Body of pancreas (tissue), 4 donors: ENCODE results near the gene TNFAIP8L3. TPM values are rescaled to one million over a fixed set of nuclear protein-coding genes. Genes with fewer than 3 reads are reported as not detected.

ENCODE experiments used
- ATAC-seq: fragments of 150-250 bp; one replicate; pipeline ENCODE4 v1.9.1; 2016
- DNase-seq, 4 donors: peaks; one replicate each; pipeline ENCODE4 v3.0.0-alpha.2; 2019
- H3K27ac ChIP-seq, 4 donors: fragments of 200-600 bp; sonication (generic); 1 replicate in 3 of 4; 2 replicates in 1 of 4; pipeline versions ENCODE4 v1.5.1 to v1.6.1; 2016 to 2019; ENCODE audit warnings: mild to moderate bottlenecking in 1 of 4, mixed read lengths in 1 of 4, moderate library complexity in 1 of 4
- H3K27me3 ChIP-seq, 2 donors: fragments of 200-600 bp; sonication (generic); one replicate each; pipeline ENCODE4 v1.6.0; 2016; ENCODE audit warnings: mild to moderate bottlenecking in 1 of 2
- H3K36me3 ChIP-seq, 2 donors: fragments of 200-600 bp; sonication (generic); replicated peaks in 1 of 2; 2 replicates each; pipeline ENCODE4 v1.5.1; 2016; ENCODE audit warnings: low read depth in 2 of 2; ENCODE audit not compliant: insufficient read depth in 1 of 2
- H3K4me1 ChIP-seq: fragments of 200-600 bp; sonication (generic); one replicate; pipeline ENCODE4 v1.6.0; 2016
- H3K4me3 ChIP-seq, 2 donors: fragments of 200-600 bp; sonication (generic); 1 replicate in 1 of 2; 2 replicates in 1 of 2; pipeline ENCODE4 v1.5.1; 2016 to 2019
- H3K9me3 ChIP-seq, 3 donors: fragments of 200-600 bp; sonication (generic); 1 replicate in 2 of 3; 2 replicates in 1 of 3; pipeline ENCODE4 v1.5.1; 2016
- CTCF ChIP-seq, 7 experiments: fragments of 450-650 bp in 4 of 7; fragments of 200-600 bp in 3 of 7; sonication (generic) in 3 of 7; IDR thresholded peaks; one replicate each; pipeline ENCODE4 v1.5.1; 2016 to 2019; ENCODE audit warnings: antibody characterized with exemption in 7 of 7
- POLR2A ChIP-seq, 3 donors: fragments of 450-650 bp; IDR thresholded peaks; one replicate each; pipeline ENCODE4 v1.6.1; 2016; ENCODE audit warnings: antibody characterized with exemption in 3 of 3, mild to moderate bottlenecking in 2 of 3
- WGBS, 2 donors: methylation state at CpG; one replicate each; pipeline ENCODE4 v1.1.5; 2017; 5-methylcytosine and 5-hydroxymethylcytosine counted together
- intact Hi-C: fragments of 100-400 bp; cut with DNase I; formaldehyde crosslinking; loops from one replicate; pipeline ENCODE4 v1.15.1; 2023
- total RNA-seq, 2 donors: library from RNA; depleted of rRNA; stranded (reverse); fragments of >200 nt; gene quantifications; one replicate each; pipeline ENCODE4 v1.1.0, GENCODE V29; 2016

The TNFAIP8L3 gene
- total RNA-seq, 2 donors from 2014 or later, result 2.9 TPM; not detected in 1

DNA sequence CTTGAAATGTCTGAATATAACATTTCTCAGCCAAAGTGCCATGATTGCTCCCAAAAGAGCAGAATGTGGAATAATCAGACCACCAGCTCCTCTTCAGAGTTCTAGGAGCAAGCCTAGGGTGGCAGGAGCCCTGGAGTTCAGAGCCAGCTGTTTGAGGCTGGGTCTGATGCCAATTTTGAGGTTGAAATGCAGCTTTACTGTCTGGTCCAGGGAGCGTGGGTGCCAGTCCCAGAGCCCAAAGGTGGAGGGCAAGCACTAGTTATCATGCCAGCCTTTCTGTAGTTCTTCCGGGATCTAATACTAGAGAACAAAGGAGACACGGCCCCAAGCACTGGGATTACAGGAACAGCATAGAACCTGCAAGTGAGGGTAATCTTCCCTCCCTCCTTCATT lies 69.3 kb downstream of the TNFAIP8L3 start:
- ATAC-seq, result no peak
- no peak overlapping the region for H3K4me3 ChIP-seq
- H3K36me3 ChIP-seq, result no peaks in the 10 kb centered on the region
- peaks cover 4% of the 10 kb centered on the region for H3K4me1 ChIP-seq
- no peaks in the 10 kb centered on the region for H3K9me3 ChIP-seq
- no peak for TF ChIP-seq CTCF (IDR thresholded peaks at IDR 0.05)
- TF ChIP-seq POLR2A (IDR thresholded peaks at IDR 0.05), result no peak
- no peaks in the 10 kb centered on the region for H3K27me3 ChIP-seq
- 62 to 70% methylated on average over 3 of the region's 3 CpGs for WGBS, 2 donors
- intact Hi-C loops, result no loop called here
- H3K27ac ChIP-seq, result no peak overlapping the region
- DNase-seq, result no peak

- no peaks in the 10 kb centered on the region for H3K27me3 ChIP-seq
- H3K4me3 ChIP-seq, result no peak overlapping the region
- WGBS, 2 donors, result 44 to 51% methylated on average over 4 of the region's 4 CpGs
- TF ChIP-seq CTCF (IDR thresholded peaks at IDR 0.05) (no peak), POLR2A (IDR thresholded peaks at IDR 0.05) (no peak)
- ATAC-seq, result no peak
- intact Hi-C loops, result no loop called here
- peaks cover 4% of the 10 kb centered on the region for H3K4me1 ChIP-seq
- H3K36me3 ChIP-seq, result no peaks in the 10 kb centered on the region
- peak in 1 of 4 donors; percentile 8 for DNase-seq
- H3K27ac ChIP-seq, result no peak overlapping the region
- no peaks in the 10 kb centered on the region for H3K9me3 ChIP-seq
Observed at GRCh38 chr15:51024735-51025453, 69.8 kb downstream of the TNFAIP8L3 start.

GRCh38 chr15:51023499-51023898 lies 71.2 kb downstream of the TNFAIP8L3 start:
- intact Hi-C loops, result no loop called here
- Histone ChIP-seq H3K27ac (no peak overlapping the region), H3K36me3 (no peaks in the 10 kb centered on the region), H3K4me3 (no peak overlapping the region), H3K9me3 (no peaks in the 10 kb centered on the region), H3K4me1 (peaks cover 4% of the 10 kb centered on the region), H3K27me3 (no peaks in the 10 kb centered on the region)
- TF ChIP-seq POLR2A (IDR thresholded peaks at IDR 0.05) (no peak), CTCF (IDR thresholded peaks at IDR 0.05) (no peak)
- ATAC-seq (no peak), DNase-seq (no peak)
- 88 to 100% methylated on average over 1 of the region's 1 CpG for WGBS, 2 donors

GRCh38 chr15:51022206-51022605 lies 72.5 kb downstream of the TNFAIP8L3 start:
- Histone ChIP-seq H3K36me3 (no peaks in the 10 kb centered on the region), H3K9me3 (no peaks in the 10 kb centered on the region), H3K27ac (no peak overlapping the region), H3K4me1 (peaks cover 4% of the 10 kb centered on the region), H3K27me3 (no peaks in the 10 kb centered on the region), H3K4me3 (no peak overlapping the region)
- DNase-seq, result no peak
- ATAC-seq, result no peak
- intact Hi-C loops, result no loop called here
- no peak for TF ChIP-seq POLR2A (IDR thresholded peaks at IDR 0.05)
- TF ChIP-seq CTCF (IDR thresholded peaks at IDR 0.05), result no peak

- no peaks in the 10 kb centered on the region for H3K27me3 ChIP-seq
- no peaks in the 10 kb centered on the region for H3K36me3 ChIP-seq
- no peaks in the 10 kb centered on the region for H3K9me3 ChIP-seq
- DNase-seq (no peak), ATAC-seq (no peak)
- 59 to 78% methylated on average over 1 of the region's 1 CpG for WGBS, 2 donors
- H3K4me1 ChIP-seq, result no peaks in the 10 kb centered on the region
- no peak overlapping the region for H3K4me3 ChIP-seq
- H3K27ac ChIP-seq, result no peak overlapping the region
- TF ChIP-seq POLR2A (IDR thresholded peaks at IDR 0.05) (no peak), CTCF (IDR thresholded peaks at IDR 0.05) (no peak)
- intact Hi-C loops, result no loop called here
Observed at GRCh38 chr15:51016615-51017014, 78.1 kb downstream of the TNFAIP8L3 start.
